GM10248 (cell line): ENCODE measurements around the gene DMXL1.
"Not testable (repeated sequence)": the region's sequence is repeated elsewhere in the genome, so short reads cannot be mapped to it uniquely, and the experiment has no call there.

ENCODE experiments used
- CTCF ChIA-PET: fragments of 300-600 bp; sonication (Branson Sonifier 250); formaldehyde crosslinking; extraction: SDS; loops from one replicate; lab custom pipeline; 2021; ENCODE audit warnings: antibody characterized with exemption; lab: Yijun Ruan, JAX
- POLR2A ChIA-PET: fragments of 350-650 bp; sonication (Branson Sonifier 250); formaldehyde crosslinking; extraction: SDS; loops from one replicate; lab custom pipeline; 2020; ENCODE audit warnings: antibody characterized with exemption; lab: Yijun Ruan, JAX
- DNase-seq: peaks from one replicate; pipeline ENCODE4 v3.0.0; 2012; ENCODE audit errors: extremely low spot score
- CTCF ChIP-seq: IDR thresholded peaks from 2 replicates; pipeline ENCODE4 v1.5.1; 2012; ENCODE audit warnings: mild to moderate bottlenecking, low read depth; ENCODE audit errors: extremely low read depth, missing control alignments, control extremely low read depth

Gene DMXL1

GRCh38 chr5:119129770-119130169 is 58.9 kb downstream of the DMXL1 start:
- ChIA-PET CTCF (interaction anchor here (0.9 to 1.4 kb wide), 3 partner anchors 10 to 35 kb away, joined by 3 read pairs; no protein-coding TSS in a partner anchor), POLR2A (interaction anchor here (0.6 kb wide), 1 partner anchor 235 kb away, joined by 3 read pairs; no protein-coding TSS in a partner anchor)
- no peak for TF ChIP-seq CTCF
- DNase-seq: no peak

GRCh38 chr5:119131530-119132304 is 60.8 kb downstream of the DMXL1 start:
- POLR2A ChIA-PET: no interaction called here
- no peak for TF ChIP-seq CTCF
- no peak for DNase-seq
- CTCF ChIA-PET: no interaction called here

- CTCF ChIA-PET: interaction anchor here (0.8 kb wide), 1 partner anchor 132 kb away, joined by 3 read pairs; no protein-coding TSS in a partner anchor
- POLR2A ChIA-PET, DNase-seq: not testable (repeated sequence)
Observed at GRCh38 chr5:119135743-119136142, 64.9 kb downstream of the DMXL1 start.

GRCh38 chr5:119136666-119137318 is 65.9 kb downstream of the DMXL1 start:
- no peak for TF ChIP-seq CTCF
- ChIA-PET CTCF (interaction anchor here (0.8 kb wide), 1 partner anchor 131 kb away, joined by 3 read pairs; no protein-coding TSS in a partner anchor), POLR2A (no interaction called here)
- no peak for DNase-seq

- no peak for TF ChIP-seq CTCF
- DNase-seq: no peak
- ChIA-PET CTCF (interaction anchor here (1.4 kb wide), 1 partner anchor 48 kb away, joined by 3 read pairs; no protein-coding TSS in a partner anchor), POLR2A (no interaction called here)
Observed at GRCh38 chr5:119153629-119154028, 82.7 kb downstream of the DMXL1 start.

- no peak for TF ChIP-seq CTCF
- ChIA-PET POLR2A (no interaction called here), CTCF (interaction anchor here (0.8 to 1.3 kb wide), 2 partner anchors 16 to 23 kb away, joined by 3 read pairs; no protein-coding TSS in a partner anchor)
- DNase-seq: no peak
Observed at GRCh38 chr5:119158144-119158543, 87.3 kb downstream of the DMXL1 start.

GRCh38 chr5:119161430-119161829 is 90.5 kb downstream of the DMXL1 start:
- POLR2A ChIA-PET: no interaction called here
- CTCF ChIA-PET: interaction anchor here (0.8 kb wide), 1 partner anchor 18 kb away, joined by 4 read pairs; no protein-coding TSS in a partner anchor
- no peak for TF ChIP-seq CTCF
- no peak for DNase-seq
